SU-DHL-6 (cell line): ENCODE results near the gene CACNG8.

Experiments
- EZH2phosphoT487 ChIP-seq: fragments of 200-600 bp; sonication (generic), shearing (Covaris generic); conservative IDR thresholded peaks from 2 replicates; pipeline ENCODE4 v1.6.1; 2018; ENCODE audit warnings: mild to moderate bottlenecking, antibody characterized with exemption, low read length, moderate library complexity, mixed read lengths
- TF ChIP-seq, protein P1 (sequence below): fragments of 200-600 bp; sonication (generic); IDR thresholded peaks from one replicate; pipeline ENCODE4 v1.5.1; 2017; ENCODE audit warnings: antibody characterized with exemption, mild to moderate bottlenecking, low read length, moderate library complexity; ENCODE audit not compliant: insufficient read depth, poor library complexity, severe bottlenecking

DNA sequence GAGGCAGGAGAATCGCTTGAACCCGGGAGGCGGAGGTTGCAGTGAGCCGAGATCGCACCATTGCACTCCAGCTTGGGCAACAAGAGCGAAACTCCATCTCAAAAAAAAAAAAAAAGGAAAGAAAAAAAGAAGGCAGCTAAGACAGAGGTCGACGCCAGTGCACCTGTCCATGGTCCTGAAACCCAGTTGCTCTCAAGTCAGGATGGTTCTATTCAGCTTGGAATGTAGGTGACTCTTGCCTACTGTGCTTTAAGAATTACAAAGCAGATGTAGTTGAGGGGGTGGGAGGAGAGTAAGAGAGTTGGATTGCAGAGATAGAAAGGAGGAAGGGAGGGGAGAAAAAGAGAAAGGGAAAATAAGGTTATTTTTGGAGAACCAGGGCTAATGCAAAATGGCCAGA lies 35.0 kb upstream of the CACNG8 start:
- TF ChIP-seq, protein P1, sequence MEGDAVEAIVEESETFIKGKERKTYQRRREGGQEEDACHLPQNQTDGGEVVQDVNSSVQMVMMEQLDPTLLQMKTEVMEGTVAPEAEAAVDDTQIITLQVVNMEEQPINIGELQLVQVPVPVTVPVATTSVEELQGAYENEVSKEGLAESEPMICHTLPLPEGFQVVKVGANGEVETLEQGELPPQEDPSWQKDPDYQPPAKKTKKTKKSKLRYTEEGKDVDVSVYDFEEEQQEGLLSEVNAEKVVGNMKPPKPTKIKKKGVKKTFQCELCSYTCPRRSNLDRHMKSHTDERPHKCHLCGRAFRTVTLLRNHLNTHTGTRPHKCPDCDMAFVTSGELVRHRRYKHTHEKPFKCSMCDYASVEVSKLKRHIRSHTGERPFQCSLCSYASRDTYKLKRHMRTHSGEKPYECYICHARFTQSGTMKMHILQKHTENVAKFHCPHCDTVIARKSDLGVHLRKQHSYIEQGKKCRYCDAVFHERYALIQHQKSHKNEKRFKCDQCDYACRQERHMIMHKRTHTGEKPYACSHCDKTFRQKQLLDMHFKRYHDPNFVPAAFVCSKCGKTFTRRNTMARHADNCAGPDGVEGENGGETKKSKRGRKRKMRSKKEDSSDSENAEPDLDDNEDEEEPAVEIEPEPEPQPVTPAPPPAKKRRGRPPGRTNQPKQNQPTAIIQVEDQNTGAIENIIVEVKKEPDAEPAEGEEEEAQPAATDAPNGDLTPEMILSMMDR = no peak
- no peak for TF ChIP-seq EZH2phosphoT487
